Measurements from ENCODE around the gene TSC2.
"Not testable (repeated sequence)": the region's sequence is repeated elsewhere in the genome, so short reads cannot be mapped to it uniquely, and the experiment has no call there.

TSC2 gene

GRCh38 chr16:2105291-2105690 lies 57.5 kb downstream of the TSC2 start:
- not testable (repeated sequence) for DNase-seq (ENCODE audit: low read depth in 2 of 2)

GRCh38 chr16:2105769-2106168 lies 58.0 kb downstream of the TSC2 start:
- DNase-seq (ENCODE audit: low read depth in 2 of 2): not testable (repeated sequence)

- not testable (repeated sequence) for DNase-seq (ENCODE audit: low read depth in 2 of 2)
Measured at GRCh38 chr16:2106211-2106610, 58.4 kb downstream of the TSC2 start.

- not testable (repeated sequence) for DNase-seq (ENCODE audit: low read depth in 2 of 2)
Measured at GRCh38 chr16:2107121-2107790, 59.5 kb downstream of the TSC2 start.

GRCh38 chr16:2107791-2108125 lies 60.0 kb downstream of the TSC2 start:
- DNase-seq (ENCODE audit: low read depth in 2 of 2): not testable (repeated sequence)

GRCh38 chr16:2108446-2109270 lies 60.9 kb downstream of the TSC2 start:
- not testable (repeated sequence) for DNase-seq (ENCODE audit: low read depth in 2 of 2)

- DNase-seq (ENCODE audit: low read depth in 2 of 2): not testable (repeated sequence)
Measured at GRCh38 chr16:2109271-2109580, 61.4 kb downstream of the TSC2 start.

GRCh38 chr16:2109872-2110271 lies 62.1 kb downstream of the TSC2 start:
- DNase-seq (ENCODE audit: low read depth in 2 of 2): not testable (repeated sequence)

- DNase-seq (ENCODE audit: low read depth in 2 of 2): not testable (repeated sequence)
Measured at GRCh38 chr16:2110332-2111008, 62.7 kb downstream of the TSC2 start.

- not testable (repeated sequence) for DNase-seq (ENCODE audit: low read depth in 2 of 2)
Measured at GRCh38 chr16:2111009-2111353, 63.2 kb downstream of the TSC2 start.

- not testable (repeated sequence) for DNase-seq (ENCODE audit: low read depth in 2 of 2)
Measured at GRCh38 chr16:2111412-2112335, 63.9 kb downstream of the TSC2 start.

- DNase-seq (ENCODE audit: low read depth in 2 of 2): not testable (repeated sequence)
Measured at GRCh38 chr16:2112539-2113106, 64.8 kb downstream of the TSC2 start.

- not testable (repeated sequence) for DNase-seq (ENCODE audit: low read depth in 2 of 2)
Measured at GRCh38 chr16:2114225-2114624, 66.4 kb downstream of the TSC2 start.

GRCh38 chr16:2114885-2115590 lies 67.3 kb downstream of the TSC2 start:
- not testable (repeated sequence) for DNase-seq (ENCODE audit: low read depth in 2 of 2)

- no peak for DNase-seq (ENCODE audit: low read depth in 2 of 2)
Measured at GRCh38 chr16:2115591-2115973, 67.8 kb downstream of the TSC2 start.

- DNase-seq (ENCODE audit: low read depth in 2 of 2): not testable (repeated sequence)
Measured at GRCh38 chr16:2116428-2116827, 68.6 kb downstream of the TSC2 start.

GRCh38 chr16:2117341-2117740 lies 69.6 kb downstream of the TSC2 start:
- DNase-seq (ENCODE audit: low read depth in 2 of 2): not testable (repeated sequence)

GRCh38 chr16:2117960-2118722 lies 70.4 kb downstream of the TSC2 start:
- not testable (repeated sequence) for DNase-seq (ENCODE audit: low read depth in 2 of 2)

- DNase-seq (ENCODE audit: low read depth in 2 of 2): not testable (repeated sequence)
Measured at GRCh38 chr16:2121325-2121724, 73.5 kb downstream of the TSC2 start.

GRCh38 chr16:2121853-2122252 lies 74.1 kb downstream of the TSC2 start:
- no peak for DNase-seq (ENCODE audit: low read depth in 2 of 2)
